Measurements from ENCODE around the gene ACER2. TPM values are rescaled to one million over a fixed set of nuclear protein-coding genes. Genes with fewer than 3 reads are reported as not detected.

The ACER2 gene
- total RNA-seq, 2 donors from 2014 or later: 6.8 to 7.3 TPM

DNA sequence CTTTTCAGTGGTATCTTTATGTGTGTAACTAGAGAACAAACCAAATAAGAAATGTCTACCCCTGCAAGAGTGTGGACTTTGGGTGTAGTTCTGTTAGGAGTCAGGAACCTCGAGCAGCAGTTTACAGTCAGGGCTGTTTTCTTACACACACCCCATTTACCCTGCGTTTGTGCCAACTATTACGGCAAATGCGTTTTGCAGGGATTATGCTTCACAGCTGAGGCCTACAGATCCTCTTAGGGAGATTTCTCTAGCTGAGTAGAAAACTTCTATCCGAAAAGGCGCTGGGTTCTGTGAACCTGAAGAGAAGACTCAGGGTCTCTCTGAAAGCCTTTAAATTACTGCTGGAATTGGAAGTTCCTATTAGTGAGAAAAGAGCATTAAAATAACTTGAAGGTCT lies 51.4 kb downstream of the ACER2 start:
- Histone ChIP-seq H3K36me3 (no peaks in the 10 kb centered on the region), H3K9me3 (no peaks in the 10 kb centered on the region), H3K4me3 (no peak overlapping the region), H3K27ac (no peak overlapping the region), H3K4me1 (ENCODE audit: control insufficient read depth in 1 of 2, low read depth in 2 of 2) (peaks cover 5 to 21% of the 10 kb centered on the region in 2 donors), H3K27me3 (replicated peaks; ENCODE audit: insufficient read depth) (no peaks in the 10 kb centered on the region)
- no peak for TF ChIP-seq CTCF (IDR thresholded peaks at IDR 0.05)
- DNase-seq (ENCODE audit: low spot score) (no peak), ATAC-seq (ENCODE audit: insufficient number of reproducible peaks, low FRiP score, low read depth) (no peak)

- H3K27me3 ChIP-seq (replicated peaks; ENCODE audit: insufficient read depth): no peaks in the 10 kb centered on the region
- no peak for ATAC-seq (ENCODE audit: insufficient number of reproducible peaks, low FRiP score, low read depth)
- peaks cover 5 to 21% of the 10 kb centered on the region in 2 donors for H3K4me1 ChIP-seq (ENCODE audit: control insufficient read depth in 1 of 2, low read depth in 2 of 2)
- H3K4me3 ChIP-seq: no peak overlapping the region
- DNase-seq (ENCODE audit: low spot score): no peak
- no peaks in the 10 kb centered on the region for H3K9me3 ChIP-seq
- no peaks in the 10 kb centered on the region for H3K36me3 ChIP-seq
- H3K27ac ChIP-seq: no peak overlapping the region
- no peak for TF ChIP-seq CTCF (IDR thresholded peaks at IDR 0.05)
Measured at GRCh38 chr9:19461135-19461534, 52.3 kb downstream of the ACER2 start.

DNA sequence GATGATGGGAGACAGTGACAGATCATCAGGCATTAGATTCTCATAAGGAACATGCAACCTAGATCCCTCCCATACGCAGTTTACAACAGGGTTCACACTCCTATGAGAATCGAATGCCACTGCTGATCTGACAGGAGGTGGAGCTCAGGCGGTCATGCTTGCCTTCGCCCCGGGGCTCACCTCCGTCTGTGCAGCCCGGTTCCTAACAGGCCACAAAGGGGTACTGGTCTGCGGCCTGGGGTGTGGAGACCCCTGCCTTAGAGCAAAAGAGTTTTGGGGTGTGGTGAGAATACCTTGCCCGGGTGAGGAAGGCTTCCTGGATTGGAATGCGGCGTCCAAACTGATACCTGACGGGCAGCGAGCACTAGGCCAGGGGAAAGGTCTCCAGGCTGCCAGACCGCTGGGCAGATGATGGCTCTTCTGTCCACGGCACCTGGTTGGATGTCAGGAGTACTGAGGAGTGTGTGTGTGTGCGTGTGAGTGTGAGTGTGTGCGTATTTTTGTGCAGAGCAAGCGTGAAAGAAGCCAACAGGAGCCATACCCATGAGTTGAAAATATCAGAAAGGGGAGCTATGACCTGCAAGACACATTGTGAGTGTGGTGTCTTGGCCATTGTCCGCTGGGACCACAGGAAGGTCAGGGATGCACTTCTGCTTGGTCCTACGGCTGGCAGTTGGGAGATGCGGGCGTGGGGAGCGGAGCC lies 55.4 kb downstream of the ACER2 start:
- H3K9me3 ChIP-seq: no peaks in the 10 kb centered on the region
- TF ChIP-seq CTCF (IDR thresholded peaks at IDR 0.05): no peak
- no peaks in the 10 kb centered on the region for H3K36me3 ChIP-seq
- ATAC-seq (ENCODE audit: insufficient number of reproducible peaks, low FRiP score, low read depth): peak; percentile 50
- no peak overlapping the region for H3K27ac ChIP-seq
- H3K4me1 ChIP-seq (ENCODE audit: control insufficient read depth in 1 of 2, low read depth in 2 of 2): peaks cover 3 to 6% of the 10 kb centered on the region in 2 donors
- no peak for DNase-seq (ENCODE audit: low spot score)
- peak overlapping the region; percentile 79 for H3K4me3 ChIP-seq
- no peaks in the 10 kb centered on the region for H3K27me3 ChIP-seq (replicated peaks; ENCODE audit: insufficient read depth)

- ATAC-seq (ENCODE audit: insufficient number of reproducible peaks, low FRiP score, low read depth): peak; percentile 38
- Histone ChIP-seq H3K36me3 (no peaks in the 10 kb centered on the region), H3K27me3 (replicated peaks; ENCODE audit: insufficient read depth) (no peaks in the 10 kb centered on the region), H3K27ac (no peak overlapping the region), H3K4me1 (ENCODE audit: control insufficient read depth in 1 of 2, low read depth in 2 of 2) (peaks cover 3 to 6% of the 10 kb centered on the region in 2 donors), H3K4me3 (peak overlapping the region; percentile 79), H3K9me3 (no peaks in the 10 kb centered on the region)
- TF ChIP-seq CTCF (IDR thresholded peaks at IDR 0.05): peak; percentile 83
- DNase-seq (ENCODE audit: low spot score): peak; percentile 33
Measured at GRCh38 chr9:19464764-19465585, 56.2 kb downstream of the ACER2 start.

- TF ChIP-seq CTCF (IDR thresholded peaks at IDR 0.05): no peak
- Histone ChIP-seq H3K27me3 (replicated peaks; ENCODE audit: insufficient read depth) (no peaks in the 10 kb centered on the region), H3K27ac (no peak overlapping the region), H3K36me3 (no peaks in the 10 kb centered on the region), H3K4me1 (ENCODE audit: control insufficient read depth in 1 of 2, low read depth in 2 of 2) (peaks cover 3 to 7% of the 10 kb centered on the region in 2 donors), H3K4me3 (no peak overlapping the region), H3K9me3 (no peaks in the 10 kb centered on the region)
- DNase-seq (ENCODE audit: low spot score) (no peak), ATAC-seq (ENCODE audit: insufficient number of reproducible peaks, low FRiP score, low read depth) (no peak)
Measured at GRCh38 chr9:19465586-19466279, 56.9 kb downstream of the ACER2 start.
